ENCODE measurements around the gene BTBD16.

- TF ChIP-seq YY1 (IDR thresholded peaks at IDR 0.05; ENCODE audit: insufficient read depth, insufficient read length), result no peak
- no peak for TF ChIP-seq ZNF274 (IDR thresholded peaks at IDR 0.05; ENCODE audit: low read depth, low read length)
- no peak for TF ChIP-seq SUZ12 (IDR thresholded peaks at IDR 0.05; ENCODE audit: extremely low read depth, insufficient read depth, insufficient read length)
These were observed 50.9 kb downstream of the BTBD16 start for GRCh38 chr10:122321960-122322359.
